Right lobe of liver (tissue), 4 donors: Measurements from ENCODE around the gene RAB4B.

Experiments
- CTCF ChIP-seq, 4 donors: fragments of 200-600 bp in 3 of 4; fragments of 450-650 bp in 1 of 4; IDR thresholded peaks; one replicate each; pipeline versions ENCODE4 v1.5.1 to v1.8.0; 2016 to 2022; ENCODE audit warnings: antibody characterized with exemption in 4 of 4, mild to moderate bottlenecking in 2 of 4
- POLR2A ChIP-seq: fragments of 450-650 bp; IDR thresholded peaks from one replicate; pipeline ENCODE4 v1.6.1; 2017; ENCODE audit warnings: antibody characterized with exemption, mild to moderate bottlenecking
- donor health status: DM: no; HTN: no; CAD: no.
- donor health status: DM: no; HTN: no; CAD: no.
- donor health status: DM: no; HTN: yes; CAD: no.

- TF ChIP-seq CTCF (IDR thresholded peaks at IDR 0.05) (no peak), POLR2A (no peak)
These were observed 53.7 kb downstream of the RAB4B start for GRCh38 chr19:40831502-40832430.
